Mammary epithelial cell (primary cell): ENCODE data around the gene REP15.

Experiments
- EZH2 ChIP-seq: IDR thresholded peaks from 2 replicates; pipeline ENCODE4 v1.6.1; 2012; ENCODE audit warnings: low read length, inconsistent platforms, borderline replicate concordance
- TF ChIP-seq, protein P1 (sequence below), 2 donors: IDR thresholded peaks in 1 of 2; conservative IDR thresholded peaks in 1 of 2; 2 replicates each; pipeline ENCODE4 v1.5.1; 2011 to 2012; ENCODE audit warnings: inconsistent platforms in 2 of 2, low read length in 2 of 2, mild to moderate bottlenecking in 2 of 2, control low read depth in 1 of 2, low read depth in 1 of 2; ENCODE audit not compliant: insufficient read depth in 1 of 2; ENCODE audit errors: extremely low read depth in 1 of 2

GRCh38 chr12:27672051-27672450 lies 24.2 kb upstream of the REP15 start:
- TF ChIP-seq, protein P1, sequence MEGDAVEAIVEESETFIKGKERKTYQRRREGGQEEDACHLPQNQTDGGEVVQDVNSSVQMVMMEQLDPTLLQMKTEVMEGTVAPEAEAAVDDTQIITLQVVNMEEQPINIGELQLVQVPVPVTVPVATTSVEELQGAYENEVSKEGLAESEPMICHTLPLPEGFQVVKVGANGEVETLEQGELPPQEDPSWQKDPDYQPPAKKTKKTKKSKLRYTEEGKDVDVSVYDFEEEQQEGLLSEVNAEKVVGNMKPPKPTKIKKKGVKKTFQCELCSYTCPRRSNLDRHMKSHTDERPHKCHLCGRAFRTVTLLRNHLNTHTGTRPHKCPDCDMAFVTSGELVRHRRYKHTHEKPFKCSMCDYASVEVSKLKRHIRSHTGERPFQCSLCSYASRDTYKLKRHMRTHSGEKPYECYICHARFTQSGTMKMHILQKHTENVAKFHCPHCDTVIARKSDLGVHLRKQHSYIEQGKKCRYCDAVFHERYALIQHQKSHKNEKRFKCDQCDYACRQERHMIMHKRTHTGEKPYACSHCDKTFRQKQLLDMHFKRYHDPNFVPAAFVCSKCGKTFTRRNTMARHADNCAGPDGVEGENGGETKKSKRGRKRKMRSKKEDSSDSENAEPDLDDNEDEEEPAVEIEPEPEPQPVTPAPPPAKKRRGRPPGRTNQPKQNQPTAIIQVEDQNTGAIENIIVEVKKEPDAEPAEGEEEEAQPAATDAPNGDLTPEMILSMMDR (conservative IDR thresholded peaks at IDR 0.05 in 1 of 2, IDR thresholded peaks at IDR 0.05 in 1 of 2; ENCODE audit: extremely low read depth in 1 of 2, insufficient read depth in 1 of 2, low read depth in 1 of 2, low read length in 2 of 2): no peak
- no peak for TF ChIP-seq EZH2
